Effector CD4-positive, alpha-beta T cell (primary cell): ENCODE results near the gene NAXD.
"Not testable (repeated sequence)": the region's sequence is repeated elsewhere in the genome, so short reads cannot be mapped to it uniquely, and the experiment has no call there.

Experiments used
- DNase-seq: peaks from one replicate; pipeline ENCODE4 v3.0.0-alpha.2; 2020
- total RNA-seq: gene quantifications from one replicate; lab custom pipeline; 2026; lab: John Stamatoyannopoulos, UW

The NAXD gene
- total RNA-seq: 32.3 reads per million, percentile 58 among the genes with 10 or more reads in this experiment

DNA sequence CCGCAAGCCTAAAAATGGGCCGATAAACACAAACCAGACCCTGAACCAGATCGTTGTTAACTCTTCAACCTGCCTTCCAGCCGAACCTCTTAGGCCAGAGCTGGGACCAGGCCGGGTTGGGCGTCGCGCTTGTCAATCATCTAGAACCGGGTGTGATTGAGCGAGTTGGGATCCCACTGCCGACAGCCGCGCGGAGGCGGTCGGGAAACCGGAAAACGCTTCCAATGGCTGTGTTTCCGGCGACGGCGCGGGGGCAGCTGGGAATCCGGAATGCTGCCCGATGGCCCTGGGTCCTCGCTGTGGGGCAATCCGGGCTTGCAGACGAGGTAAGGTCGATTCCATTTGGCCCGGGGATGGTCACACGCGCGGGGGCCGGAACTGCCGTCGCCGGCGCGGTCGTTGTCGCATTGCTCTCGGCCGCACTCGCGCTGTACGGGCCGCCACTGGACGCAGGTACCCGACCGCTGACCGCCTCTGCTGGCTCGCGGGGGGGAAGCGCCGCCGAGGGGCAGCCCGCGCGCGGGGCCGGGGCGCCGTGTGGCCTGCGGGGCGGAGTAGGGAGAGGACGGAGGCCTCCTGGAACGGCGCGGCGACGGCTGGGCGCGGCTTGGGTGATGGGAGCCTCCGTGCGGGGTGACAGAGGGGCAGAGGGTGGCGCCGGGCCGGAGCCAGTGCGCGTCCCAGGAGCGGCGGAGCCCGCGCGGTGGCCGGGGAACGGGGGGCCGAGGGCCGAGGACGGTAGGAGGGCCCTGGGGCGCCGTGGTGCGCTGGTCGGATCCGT is at the start of gene NAXD:
TSS of gene NAXD (plus strand) at position 224 of the 781 bp plus-strand sequence. CDS start at position 281, 57 bp downstream.
- DNase-seq: peak; percentile 58

- no peak for DNase-seq
Measured at GRCh38 chr13:110566171-110566570, 49.2 kb upstream of the NAXD start.

GRCh38 chr13:110568612-110569011 is 46.7 kb upstream of the NAXD start:
- no peak for DNase-seq

- DNase-seq: not testable (repeated sequence)
Measured at GRCh38 chr13:110569962-110570361, 45.4 kb upstream of the NAXD start.

DNA sequence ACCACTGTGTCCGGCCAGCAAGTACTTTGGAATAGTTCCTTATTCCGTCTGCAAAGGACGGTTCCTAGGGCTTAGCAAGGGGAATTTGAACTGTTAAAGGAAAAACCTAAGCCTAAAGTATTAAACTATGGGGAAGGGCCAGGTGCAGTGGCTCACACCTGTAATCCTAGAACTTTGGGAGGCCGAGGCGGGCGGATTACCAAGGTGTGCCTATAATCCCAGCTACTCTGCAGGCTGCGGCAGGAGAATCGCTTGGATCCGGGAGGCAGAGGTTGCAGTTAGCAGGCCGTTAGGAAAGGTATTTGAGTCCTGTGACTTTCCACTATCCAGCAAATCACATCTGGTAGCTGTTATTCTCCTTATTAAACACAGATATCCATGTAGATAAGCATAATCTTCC is 44.5 kb upstream of the NAXD start:
- no peak for DNase-seq

- DNase-seq: no peak
Measured at GRCh38 chr13:110571896-110572777, 43.2 kb upstream of the NAXD start.

DNA sequence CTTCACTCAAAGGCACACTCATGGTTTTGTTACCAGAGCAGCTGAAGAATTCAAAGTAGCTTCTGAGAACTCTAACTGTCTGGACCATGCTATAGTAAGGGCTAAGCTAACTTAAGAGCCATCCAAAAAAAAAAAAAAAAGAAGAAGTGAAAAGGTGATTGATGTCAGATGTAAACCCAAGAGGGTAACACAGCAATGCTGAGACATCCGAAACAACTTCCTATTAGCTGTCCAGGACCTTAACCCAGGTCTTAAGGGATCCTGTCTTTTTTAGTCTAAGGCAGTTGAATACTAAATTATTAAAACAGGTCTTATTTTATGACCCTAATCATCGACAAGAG is 42.6 kb upstream of the NAXD start:
- no peak for DNase-seq

GRCh38 chr13:110574161-110574560 is 41.2 kb upstream of the NAXD start:
- no peak for DNase-seq

DNA sequence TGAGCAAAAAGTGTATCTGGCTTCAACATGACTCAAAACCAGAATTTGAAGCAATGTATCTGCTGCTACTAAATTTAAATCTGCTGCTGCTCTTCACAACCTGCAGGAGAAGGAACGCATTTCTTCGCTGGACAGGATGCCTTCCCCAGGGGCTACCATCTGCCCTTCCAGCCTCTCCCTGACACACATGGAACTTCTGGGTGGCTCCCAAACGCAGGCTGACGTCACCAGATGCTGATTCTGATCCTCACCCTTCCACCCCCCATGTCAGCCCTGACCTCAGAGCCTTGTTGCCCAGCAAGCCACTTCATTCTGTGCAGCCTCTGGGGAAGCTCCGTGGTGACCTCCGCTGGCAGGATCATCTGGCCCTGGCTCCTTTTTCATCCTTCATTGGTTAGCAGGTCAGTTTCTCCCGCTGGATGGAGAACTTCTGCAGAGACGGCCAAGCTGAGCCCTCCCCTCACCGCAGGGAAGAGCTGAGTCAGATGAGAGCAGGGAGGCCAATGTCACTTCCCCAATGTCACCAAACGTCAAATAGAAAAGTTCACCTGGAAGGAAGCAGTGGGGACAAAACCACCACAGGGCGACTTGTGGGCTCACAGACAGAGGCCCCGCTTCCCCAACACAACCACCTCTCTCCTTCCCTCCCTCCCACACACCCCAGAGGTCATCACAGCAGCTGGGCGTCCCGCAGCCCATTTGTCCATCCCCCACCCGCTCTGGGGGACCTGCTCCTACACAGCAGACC is 39.8 kb upstream of the NAXD start:
- no peak for DNase-seq

- DNase-seq: no peak
Measured at GRCh38 chr13:110576070-110576394, 39.3 kb upstream of the NAXD start.

DNA sequence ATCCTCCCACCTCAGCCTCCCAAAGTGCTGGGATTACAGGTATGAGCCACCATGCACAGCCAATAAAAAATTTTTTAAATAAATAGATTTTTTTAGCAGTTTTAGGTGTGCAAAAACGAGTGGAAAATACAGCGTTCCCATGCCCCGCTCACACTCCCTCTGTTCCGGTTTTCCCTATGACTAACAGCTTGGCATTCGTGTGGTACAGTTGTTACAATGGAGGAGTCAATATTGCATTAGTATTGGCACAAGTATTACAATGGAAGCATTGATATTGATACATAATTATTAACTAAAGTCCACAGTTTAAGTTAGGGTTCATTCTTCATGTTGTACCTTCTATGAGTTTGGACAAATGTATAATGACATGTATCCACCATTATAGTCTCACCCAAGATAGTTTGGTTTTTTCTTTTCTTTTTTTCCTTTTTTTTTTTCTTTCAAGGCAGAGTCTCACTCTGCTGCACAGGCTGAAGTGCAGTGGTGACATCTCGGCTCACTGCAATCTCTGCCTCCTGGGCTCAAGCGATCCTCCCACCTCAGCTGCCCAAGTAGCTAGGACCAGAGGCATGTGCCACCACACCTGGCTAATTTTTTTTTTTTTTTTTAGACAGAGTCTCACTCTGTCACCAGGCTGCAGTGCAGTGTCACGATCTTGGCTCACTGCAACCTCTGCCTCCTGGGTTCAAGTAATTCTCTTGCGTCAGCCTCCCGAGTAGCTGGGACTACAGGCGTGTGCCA is 38.4 kb upstream of the NAXD start:
- DNase-seq: no peak

- no peak for DNase-seq
Measured at GRCh38 chr13:110578363-110578762, 37.0 kb upstream of the NAXD start.

DNA sequence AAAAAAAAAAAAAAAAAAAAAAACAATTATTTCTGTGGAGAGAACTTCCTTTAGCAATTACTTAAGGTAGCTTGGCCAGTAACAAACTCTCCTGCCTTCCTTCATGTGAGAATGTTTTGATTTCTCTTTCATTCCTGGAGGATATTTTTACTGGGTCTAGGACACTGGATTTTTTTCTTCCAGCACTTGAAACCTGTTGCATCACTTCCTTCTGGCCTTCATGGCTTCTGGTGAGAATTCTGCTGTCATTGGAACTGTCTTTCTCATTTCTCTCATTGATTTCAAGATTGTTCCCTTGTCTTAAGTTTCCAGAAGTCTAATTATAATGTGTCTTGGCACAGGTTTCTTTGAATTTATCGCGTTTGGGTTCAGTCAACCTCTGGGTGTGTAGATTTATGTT is 34.5 kb upstream of the NAXD start:
- DNase-seq: no peak

DNA sequence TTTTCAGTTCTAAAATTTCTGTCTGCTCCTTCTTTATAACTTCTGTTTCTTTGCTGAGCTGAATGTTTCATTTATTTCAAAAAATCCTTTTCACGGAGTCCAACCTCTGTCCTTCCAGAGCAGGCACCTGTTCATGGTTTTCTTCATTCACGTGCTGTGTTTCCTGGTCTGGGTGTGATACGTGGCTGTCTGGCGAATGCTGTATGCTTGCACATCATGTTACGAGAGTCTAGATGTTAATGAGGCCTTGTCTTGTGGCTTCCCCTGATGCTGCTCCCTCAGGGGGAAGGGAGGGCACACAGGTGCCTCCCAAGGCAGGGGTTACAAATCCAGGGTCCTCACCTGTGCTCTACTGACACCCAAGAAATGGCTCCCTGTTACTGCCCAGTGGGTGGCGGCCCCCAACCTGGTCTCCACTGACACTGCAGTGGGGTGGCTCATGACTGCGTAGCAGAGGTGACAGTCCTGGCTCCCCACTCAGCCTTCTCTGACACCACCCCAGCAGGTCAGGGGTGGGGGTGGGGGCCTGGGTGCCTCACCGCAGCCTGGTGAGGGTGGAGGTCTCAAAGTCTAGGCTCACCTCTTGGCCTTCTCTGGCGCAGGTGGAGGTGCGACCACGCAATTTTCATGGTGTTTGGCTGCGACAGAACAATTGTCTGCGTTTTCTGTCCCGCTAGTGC is 33.7 kb upstream of the NAXD start:
- DNase-seq: no peak

DNA sequence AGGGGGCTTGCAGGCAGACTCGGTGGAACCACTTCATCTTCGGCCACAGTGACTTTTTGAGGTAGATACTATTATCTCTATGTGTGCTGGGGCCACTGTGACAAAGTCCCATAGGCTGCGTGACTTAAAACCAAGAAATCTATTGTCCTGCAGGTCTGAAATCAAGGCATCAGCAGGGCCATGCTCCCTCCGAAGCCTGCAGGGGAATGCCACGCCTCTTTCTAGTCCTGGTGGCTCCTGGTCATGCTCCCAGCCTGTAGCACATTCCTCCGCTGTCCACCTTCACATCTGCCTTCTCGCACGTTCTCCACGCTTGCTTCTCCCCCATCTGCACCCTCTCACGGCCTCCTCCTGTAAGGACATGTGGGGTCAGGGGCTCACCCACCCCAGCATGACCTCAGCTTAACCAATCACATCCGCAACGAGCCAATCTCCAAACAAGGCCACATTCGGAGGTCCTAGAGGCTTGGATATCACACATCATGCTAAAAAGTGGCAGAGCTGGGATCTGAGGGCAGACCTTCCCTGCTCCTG is 32.9 kb upstream of the NAXD start:
- DNase-seq: no peak

- no peak for DNase-seq
Measured at GRCh38 chr13:110583178-110583865, 32.0 kb upstream of the NAXD start.

- DNase-seq: no peak
Measured at GRCh38 chr13:110589793-110590390, 25.5 kb upstream of the NAXD start.

- DNase-seq: no peak
Measured at GRCh38 chr13:110590577-110590976, 24.8 kb upstream of the NAXD start.

- no peak for DNase-seq
Measured at GRCh38 chr13:110592665-110593064, 22.7 kb upstream of the NAXD start.

DNA sequence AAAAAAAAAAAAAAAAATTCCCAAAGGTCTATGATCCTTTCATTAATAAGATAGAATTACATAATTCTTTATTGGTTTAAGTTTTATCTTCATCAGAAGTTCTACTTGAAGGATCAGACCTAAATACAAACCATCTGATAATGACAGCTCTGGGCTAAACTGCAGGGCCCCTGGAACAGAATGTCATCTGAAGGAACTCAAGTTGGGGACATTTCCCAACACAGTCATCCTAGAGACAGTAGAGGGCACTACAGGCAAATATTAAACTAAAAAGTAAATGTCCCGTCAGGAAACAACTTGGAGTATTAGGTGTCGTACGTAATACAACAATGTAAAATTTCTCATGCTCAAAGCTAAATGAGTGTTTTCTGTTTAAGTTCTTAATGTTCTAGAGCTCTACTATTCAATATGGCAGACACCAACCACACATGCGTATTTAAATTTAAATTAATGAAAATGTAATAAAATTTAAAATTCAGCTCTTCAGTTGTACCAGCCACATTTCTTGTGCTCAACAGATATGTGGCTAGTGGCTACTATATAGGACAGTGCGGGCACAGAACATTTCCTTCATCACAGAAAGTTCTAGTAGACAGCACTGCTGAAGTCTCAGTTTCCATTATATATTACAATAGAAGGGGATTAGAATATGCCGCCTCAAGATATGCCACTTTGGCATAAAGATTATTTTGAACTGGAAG is 21.8 kb upstream of the NAXD start:
- DNase-seq: no peak
